ENCODE results near the gene ADTRP.
A peak's percentile ranks its signal among the peaks of the same experiment; 100 is the strongest.
"Not testable (repeated sequence)": the region's sequence is repeated elsewhere in the genome, so short reads cannot be mapped to it uniquely, and the experiment has no call there.

The ADTRP gene

DNA sequence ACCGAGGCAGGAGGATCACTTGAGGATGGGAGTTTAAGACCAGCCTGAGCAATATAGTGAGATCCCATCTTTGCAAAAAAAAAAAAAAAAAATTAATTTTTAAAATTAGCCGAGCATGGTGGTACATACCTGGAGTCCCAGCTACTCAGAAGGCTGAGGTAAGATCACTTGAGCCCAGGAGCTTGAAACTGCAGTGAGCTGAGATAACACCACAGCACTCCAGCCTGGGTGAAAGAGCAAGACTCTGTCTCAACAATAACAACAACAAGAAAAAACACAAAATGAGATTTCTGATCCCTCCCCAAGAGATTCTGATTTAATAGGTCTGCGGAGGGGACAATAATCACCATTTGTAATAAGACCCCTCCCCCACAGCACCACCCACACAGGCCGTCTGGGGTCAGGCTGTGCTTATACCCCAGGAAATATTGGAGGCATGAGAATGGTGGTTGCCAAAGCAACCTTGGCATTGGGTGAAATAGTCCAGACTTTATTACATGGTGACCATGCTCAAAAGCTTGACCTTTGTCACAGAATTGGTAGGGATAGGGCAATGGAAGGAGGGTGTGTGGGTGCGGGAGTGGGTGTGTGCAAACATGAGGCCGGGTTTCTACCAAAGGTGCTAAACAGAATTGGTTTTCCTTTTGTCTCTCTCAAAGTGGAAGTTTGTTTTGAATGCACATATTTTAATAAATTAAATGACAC lies 24.4 kb upstream of the ADTRP start:
- no peak for DNase-seq

DNA sequence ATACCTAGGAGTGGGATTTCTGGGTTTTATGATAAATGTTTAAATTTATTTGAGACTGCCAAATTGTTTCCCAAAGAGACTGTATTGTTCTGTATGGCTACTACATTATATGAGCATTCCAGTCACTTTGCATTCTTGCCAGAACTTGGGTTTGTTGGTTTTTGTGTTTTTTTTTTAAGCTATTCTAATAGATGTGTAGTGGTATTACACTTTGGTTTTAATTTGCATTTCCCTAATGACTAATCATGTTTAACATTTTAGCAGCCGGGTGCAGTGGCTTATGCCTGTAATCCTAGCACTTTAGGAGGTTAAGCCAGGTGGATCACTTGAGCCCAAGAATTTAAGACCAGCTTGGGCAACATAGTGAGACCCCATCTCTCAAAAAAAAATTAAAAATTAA lies 21.9 kb upstream of the ADTRP start:
- not testable (repeated sequence) for DNase-seq

DNA sequence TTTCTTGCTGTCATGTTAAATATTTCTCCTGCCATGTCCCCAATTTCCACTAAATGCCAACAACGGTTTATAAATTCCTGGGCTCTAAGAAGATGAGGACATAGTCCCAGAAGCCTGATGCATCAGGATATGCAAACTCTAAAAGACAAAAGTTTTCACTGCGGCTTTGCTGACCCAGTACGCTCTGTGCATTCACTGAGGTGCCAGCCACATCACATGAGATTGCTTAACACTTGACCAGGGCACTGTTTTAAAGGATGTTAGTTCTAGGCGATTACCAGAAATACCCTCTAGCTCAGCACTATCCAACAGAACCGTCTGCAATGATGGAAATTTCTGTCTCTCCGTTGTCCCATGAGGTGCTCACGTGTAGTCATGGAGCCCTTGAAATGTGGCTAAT lies 19.9 kb upstream of the ADTRP start:
- DNase-seq: no peak

DNA sequence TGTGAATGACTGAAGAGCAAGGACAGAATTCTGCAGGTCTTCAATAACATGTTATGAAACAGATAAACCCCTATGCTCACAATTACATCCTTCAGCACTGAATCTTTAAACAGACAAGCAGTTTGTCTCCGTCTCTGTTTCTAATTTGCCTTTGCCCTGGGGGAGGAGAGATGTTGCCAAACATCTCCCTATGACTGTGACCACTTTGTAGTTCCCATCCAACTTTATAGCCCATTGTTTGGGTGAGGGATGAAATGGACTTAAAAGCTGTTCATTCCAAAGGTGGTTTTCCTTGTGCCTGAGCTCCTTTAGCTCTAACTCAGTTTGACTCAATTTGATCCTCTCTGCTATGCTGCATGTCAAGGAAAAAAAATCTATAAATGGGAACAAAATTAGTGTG lies 19.5 kb upstream of the ADTRP start:
- no peak for DNase-seq

DNA sequence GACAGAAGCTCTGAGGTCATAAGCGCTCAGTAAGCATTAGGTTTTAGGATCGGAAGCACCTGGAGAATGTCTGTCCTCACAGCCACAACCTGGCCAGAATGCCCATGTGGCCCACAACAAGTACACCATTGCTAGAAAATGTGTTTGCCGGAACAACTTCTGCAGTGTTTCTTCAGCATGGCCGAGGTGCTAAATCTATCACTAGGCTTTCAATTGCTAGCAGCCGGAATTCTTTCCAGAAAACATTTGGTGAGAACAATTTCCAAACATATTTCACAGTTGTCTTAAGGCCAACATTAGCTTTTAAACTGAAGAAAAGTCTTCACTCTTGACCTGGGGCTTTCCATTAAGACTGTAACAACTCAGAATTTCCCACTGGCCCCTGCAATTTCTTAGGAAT lies 18.2 kb upstream of the ADTRP start:
- no peak for DNase-seq

DNA sequence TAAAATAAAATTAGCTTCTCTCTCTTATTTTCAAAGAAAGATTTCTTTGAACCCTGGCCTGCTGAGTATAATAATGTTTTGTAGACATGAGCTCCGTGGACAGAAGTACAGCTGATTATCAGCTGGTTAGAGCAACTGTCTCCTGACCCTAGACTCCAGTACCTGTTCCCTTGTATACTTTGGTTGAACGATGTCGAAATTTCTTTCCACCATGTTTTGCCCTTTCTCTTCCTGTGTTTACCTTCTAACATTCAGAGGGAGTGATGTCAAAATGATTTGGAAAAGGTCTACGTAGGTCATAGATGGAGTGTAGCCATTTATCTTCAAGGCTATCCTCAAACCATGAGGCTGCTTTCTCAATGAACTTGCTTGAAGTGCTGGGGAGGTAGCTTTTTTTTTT lies 16.8 kb upstream of the ADTRP start:
- DNase-seq: no peak

DNA sequence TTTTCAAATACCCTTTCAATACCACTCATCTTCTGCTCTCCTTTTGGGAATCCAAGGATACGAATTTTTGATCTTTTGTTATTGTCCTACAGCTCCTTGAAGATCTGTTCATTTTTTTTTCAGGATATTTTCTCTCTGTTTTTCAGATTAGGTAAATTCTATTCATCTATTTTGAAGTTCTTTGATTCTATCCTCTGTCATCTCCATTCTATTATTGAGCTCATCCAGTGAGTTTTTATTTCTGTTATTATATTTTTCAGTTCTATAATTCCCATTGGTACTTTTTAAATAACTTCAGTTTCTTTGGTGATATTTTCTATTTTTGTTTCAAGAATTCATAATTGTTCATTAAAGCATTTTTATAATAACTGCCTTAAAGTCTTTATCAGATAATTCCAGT lies 14.7 kb upstream of the ADTRP start:
- no peak for DNase-seq

DNA sequence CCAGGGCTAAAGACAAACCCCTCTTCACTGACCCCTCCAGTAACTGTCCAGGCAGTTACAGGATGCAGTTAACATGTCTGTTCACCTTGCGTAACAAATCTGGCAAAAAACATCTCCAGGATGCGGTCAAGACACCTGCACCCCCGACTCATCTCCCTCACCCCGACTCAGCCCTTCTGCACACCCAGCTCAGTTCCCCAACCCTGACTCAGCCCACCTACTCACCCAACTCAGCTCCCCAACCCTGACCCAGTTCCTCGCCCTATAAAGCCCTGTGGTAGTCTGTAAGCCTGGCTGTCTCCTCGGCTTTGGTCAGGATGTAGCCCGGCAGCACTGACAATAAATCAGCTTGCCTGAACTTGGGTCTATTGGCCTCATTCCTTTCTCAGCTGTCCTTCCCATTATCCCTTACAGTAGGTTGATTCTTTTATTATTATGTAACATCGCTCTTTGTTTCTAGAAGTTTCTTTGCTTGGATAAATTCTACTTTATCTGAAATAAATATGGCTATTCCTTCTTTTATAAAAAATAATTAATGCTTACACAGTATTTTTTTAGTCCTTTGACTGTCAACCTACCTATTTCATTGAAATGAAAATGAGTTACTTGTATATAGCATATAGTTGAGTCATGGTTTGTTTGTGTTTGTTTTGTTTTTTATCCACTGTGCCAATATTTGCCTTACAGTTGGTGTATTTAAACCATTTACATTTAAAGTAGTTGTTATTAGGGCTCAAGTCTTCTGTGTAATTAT lies 12.9 kb upstream of the ADTRP start:
- DNase-seq: no peak

DNA sequence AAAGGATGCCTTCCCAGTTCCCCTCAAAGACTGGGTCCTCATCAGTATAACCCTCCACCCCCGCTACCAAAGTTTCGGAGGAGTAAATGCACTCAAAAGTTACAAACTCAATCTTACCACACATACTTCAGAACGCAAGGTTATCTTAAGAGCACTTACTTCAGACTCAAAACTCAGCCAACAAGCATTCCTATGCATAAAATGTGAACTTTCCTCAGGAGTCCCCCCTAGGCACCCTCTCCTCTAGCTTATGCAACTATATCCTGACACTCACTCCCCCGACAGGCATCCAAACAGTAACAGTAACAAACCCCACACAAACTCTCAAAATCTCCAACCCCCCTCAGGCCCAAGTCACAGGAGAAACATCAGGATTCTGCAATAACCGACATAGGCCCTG lies 11.1 kb upstream of the ADTRP start:
- DNase-seq: no peak

DNA sequence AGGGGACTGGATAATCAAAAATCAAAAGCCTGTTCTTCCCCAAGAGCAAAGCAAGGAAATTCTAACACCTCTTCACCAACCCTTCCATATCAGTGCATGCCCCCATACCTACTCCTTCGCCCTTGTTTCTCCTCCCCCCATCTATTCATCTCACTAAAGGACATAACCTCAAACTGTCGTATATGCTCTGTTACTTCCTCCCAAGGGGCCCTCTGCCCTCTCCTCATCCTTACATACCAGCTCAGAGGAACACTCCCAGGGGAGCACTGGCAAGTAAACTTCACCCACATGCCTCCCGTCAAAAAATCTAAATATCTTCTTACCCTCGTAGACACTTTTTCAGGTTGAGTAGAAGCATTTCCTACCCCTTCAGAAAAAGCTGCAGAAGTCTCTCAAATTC lies 9.4 kb upstream of the ADTRP start:
- no peak for DNase-seq

DNA sequence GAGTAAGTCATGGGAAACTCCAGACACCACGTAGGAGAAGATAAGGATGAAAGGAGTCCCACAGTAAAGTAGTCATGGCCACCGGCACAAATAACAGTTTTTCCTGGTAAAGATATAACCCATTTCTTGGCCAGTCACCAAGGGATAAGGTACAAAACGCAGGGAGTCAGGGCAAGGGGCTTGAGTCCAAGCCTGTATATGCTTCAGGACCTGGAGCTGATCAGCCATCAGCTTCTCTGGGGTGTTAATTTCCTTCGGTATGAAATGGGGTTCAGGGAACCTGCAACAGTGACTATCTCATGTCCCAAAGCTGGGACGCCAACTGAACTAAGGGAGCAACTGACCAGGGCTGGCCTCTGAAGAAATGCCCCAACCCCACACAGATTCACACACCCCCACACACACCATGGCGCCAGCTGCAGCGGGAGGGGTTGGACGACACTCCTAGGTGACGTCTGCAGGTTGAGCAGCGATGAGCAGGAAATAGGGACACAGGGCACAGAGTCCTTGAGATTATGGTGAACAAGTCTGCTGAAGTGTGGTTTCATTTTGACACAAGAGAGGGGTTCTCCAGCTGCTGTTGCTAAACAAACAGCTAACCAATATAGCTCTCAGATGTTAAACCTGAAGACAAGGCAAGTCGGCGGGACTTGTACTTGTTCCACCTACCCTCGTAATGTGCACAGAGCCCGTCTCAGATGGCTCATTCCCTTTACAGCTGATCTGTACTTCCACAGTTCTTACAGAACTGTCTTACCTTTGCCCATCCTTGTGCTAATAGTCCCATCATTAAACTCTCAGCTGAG lies 7.4 kb upstream of the ADTRP start:
- DNase-seq: no peak

DNA sequence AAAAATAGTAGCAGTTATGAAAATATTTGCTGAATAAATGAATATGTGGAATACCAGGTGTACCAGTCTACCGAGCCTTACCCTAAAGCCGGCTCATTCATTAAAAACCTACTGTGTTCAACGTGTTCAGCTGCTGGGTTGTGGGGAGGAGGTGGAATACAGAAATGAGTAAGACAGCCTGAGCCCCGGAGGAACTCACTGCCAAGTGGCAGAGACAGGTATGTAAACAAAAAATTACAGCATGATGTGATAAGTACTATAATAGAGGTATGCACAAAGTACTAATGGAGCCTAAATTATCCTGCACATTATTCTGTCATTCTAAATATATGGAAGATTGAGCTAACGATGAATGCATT lies 6.8 kb upstream of the ADTRP start:
- no peak for DNase-seq

DNA sequence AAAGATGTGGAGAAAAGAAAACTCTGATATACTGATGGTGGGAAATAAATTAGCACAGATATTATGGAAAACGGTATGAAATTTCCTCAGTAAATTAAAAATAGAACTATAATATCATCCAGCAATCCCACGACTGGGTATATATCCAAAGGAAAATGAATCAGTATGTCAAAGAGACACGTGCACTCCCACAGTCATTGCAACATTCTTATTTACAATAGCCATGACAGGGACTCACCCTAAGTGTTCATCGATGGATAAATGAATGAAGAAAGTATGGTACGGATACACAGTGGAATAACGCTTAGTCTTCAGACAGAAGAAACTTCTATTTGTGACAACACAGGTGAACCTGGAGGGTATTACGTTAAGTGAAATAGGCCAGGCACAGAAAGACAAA lies 5.7 kb upstream of the ADTRP start:
- no peak for DNase-seq

DNA sequence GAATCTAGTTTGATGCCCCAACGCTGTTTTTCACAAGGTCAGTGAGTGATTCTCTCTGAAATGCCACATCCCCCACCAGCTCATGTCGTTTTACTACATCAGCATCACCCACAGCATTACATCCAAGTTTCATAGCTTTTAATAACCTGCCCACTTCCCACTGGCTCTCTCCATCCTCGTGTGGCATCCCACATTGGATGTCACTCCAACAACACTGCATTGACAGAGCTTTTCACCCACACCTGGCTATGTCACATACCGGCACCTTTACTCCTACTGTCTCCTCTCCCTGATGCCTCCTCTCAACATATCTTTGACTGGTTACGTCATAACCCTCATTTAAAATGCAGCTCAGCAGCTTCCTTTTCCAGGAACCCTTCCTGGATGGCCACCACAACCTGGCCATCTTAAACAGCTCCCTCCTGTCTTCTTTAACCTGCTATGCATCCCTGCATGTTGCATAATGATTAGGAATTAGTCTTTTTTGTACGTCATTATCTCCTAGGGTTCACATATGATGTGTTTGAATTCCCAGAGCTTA lies 5.0 kb upstream of the ADTRP start:
- DNase-seq: no peak

DNA sequence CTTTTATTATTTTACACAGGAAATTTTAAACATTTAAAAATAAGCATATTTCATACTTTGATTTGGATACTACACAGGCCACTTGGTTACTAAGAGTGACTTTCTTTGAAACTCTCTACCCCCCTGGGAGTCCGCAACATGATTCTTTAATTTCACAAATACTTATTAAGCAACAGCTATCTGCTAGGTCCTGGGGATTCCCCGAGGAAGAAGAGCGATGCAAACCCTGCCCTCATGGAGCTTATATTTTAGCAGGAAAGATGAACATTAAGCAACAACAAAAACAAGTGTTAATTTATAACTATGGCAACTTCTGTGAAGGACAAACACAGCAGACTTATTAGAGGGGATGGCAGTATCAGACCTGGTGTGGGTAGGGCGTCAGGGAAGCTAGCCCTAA lies 3.9 kb upstream of the ADTRP start:
- DNase-seq: no peak

DNA sequence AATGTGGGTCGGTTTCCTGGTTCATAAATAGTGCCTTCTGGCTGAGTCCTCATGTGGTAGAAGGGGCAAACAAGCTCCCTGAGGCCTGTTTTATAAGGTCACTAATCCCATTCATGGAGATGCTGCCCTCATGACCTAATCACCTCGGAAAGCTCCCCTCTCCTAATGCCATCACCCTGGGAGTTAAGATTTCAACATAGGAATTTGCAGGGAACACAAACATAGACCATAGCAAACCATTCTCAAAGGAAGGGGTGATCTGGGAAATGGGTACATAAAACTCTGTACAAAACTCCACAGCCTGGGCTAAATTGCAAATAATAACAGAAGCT lies 1.5 kb upstream of the ADTRP start:
- DNase-seq: no peak

DNA sequence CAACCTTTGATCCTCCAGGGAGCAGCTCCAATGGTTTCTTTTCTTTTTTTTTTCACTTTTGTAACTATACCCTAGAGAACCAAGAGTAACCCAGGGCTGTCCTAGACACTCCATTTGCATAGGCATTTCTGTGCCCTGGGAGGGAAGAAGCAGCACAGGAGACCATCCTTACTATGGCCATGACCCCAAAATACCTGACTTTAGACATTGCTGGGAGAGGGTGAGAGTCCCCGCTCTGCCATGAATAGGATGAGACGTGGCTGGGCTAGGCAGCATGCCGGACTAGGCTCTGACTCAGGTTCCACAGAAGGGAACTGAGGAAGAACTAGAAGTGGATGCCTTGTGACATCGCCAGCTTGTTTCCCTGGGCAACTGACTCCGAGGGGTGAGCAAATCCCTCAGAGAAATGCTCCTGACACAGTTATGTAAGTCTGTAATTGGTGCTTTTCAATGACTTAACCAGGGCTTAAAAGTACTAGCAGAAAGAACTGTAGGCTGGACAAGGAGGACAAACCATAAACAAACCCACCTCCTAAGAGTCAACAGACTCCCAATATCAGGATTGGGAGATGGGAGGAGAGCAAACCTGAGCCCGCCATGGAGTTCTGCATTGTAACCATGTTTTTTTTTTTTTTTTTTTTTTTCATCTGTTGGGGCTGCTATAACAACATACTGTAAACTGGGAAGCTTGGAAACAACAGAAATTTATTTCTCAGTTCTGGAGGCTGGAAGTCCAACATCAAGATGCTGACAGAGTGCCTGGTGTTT lies 910 bp upstream of the ADTRP start:
- DNase-seq: peak in 1 of 2 donors; percentile 32

DNA sequence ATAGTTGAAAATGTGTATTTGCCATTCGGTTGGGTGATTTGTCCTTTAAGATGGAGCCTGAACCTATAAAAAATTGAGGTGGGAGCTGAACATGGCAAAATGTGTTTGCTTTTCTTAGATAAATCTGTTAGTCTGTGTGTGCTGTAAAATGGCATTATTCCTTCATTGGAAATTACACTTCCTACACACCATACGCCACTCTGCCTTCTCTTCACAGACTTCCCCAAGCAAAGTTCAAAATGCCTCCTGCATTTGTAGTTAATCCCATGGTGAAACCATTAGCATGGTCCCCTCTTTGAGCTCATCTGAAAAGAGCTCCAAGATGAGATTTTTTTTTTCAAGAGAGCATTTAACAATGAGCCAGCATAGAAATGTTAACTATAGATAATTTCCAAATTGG lies 567 bp downstream of the ADTRP start:
- DNase-seq: peak in 1 of 2 donors; percentile 35

DNA sequence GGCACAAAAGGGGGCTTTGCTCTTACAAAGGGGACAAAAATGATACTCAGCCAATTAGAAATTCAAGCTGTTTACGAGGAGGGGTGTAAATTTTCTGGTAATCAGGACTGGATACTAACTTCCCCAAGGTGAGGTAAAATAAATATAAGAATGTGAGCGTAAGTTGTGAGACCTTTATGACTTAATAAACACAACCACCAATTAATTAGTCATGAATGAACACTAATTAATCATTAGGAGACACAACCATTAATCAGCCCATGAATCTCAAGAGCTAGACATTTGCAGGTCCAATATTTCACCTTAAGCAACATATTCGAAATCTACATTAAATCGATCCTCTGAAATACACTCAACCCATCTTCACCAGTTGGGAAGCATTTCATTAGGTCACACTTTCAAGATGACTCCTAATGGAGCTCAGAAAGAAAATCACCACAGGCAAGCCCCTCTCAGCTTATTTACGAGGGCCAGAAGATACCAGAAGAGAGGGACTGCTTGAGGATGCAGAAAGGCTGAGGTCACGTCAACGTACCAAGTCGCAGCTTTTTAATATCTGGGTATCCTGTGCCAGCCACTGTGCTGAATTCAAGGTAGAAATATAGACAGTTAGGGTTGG lies 2.7 kb downstream of the ADTRP start:
- DNase-seq: no peak

DNA sequence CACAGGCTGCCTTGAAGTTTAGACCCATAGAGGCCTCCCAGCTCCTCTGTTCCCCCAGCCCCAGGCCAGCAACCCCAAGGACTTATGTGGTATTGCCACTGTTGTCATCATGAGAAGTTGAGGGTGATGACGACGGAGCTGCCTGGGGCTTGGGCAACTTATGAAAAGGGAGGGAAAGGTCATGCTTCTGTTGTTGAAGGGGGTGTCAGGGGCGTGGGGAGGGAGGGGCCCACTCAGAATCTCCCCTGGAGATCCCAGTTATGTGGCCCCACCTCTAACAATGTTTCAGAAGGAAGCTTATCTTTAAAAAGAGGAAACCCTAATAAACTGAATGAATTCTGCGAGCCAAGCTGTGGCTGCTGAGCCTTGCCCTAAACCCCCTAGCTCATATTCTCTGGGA lies 4.2 kb downstream of the ADTRP start:
- DNase-seq: no peak

DNA sequence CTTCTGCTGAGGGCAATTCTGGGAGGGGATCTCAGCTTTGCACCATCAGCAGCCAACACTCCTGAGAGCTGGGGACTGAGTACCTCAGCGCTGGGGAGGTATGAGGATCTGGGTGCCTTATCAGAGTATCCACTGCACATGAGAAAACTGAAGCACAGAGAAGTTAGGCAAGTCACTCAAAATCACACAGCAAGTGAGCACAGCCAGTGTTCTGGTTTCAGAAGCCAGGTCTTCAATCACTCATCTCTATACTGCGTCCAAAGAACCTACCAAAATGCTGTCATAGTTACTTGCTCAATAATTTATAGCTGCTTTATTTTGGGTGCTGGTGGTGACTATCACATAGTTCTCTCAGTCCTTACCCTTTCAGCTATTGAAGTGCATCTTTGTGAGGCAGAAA lies 5.0 kb downstream of the ADTRP start:
- DNase-seq: no peak

DNA sequence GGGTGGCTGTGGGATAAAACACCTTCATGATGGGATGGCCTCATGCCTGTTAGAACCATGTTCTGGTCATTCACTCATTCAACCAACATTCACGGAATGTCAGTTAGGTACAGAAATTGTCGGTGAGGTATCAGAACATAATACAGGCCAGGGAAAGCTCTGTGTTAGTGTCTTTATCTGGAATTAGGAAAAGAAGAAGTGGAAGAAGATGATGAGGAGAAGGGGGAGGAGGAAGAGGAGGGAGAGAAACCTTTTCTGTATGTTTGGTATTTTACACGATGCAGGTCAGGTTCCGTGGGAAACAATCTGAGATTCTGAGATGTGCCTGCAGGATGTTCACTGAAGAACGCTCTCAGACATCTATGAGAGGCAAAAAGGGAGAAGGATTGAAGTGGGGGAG lies 5.6 kb downstream of the ADTRP start:
- no peak for DNase-seq

Measured in hippocampal formation (tissue), 2 donors.